ENCODE data around the gene E2F1. TPM values are rescaled to one million over a fixed set of nuclear protein-coding genes. Genes with fewer than 3 reads are reported as not detected.

E2F1 gene
- total and polyA plus RNA-seq, 10 donors: 2.5 to 6.9 (median 5.0) TPM

GRCh38 chr20:33731693-33732165 is 45.5 kb upstream of the E2F1 start, which contains the start of gene ZNF341:
Gene ZNF341, plus strand, starts transcription at chr20:33731996. Its CDS starts 26 bp downstream, at chr20:33732022.
- peak within 1 kb of the TSS; percentile 87 to 98 (median 95) for H3K27ac ChIP-seq
- H3K9me3 ChIP-seq: peaks cover 2 to 14% (median 11%) of the 10 kb centered on the region in 8 donors
- H3K4me3 ChIP-seq: peak within 1 kb of the TSS; percentile 44 to 77 (median 60)
- peak; percentile 49 to 81 (median 56) for TF ChIP-seq POLR2AphosphoS5 (IDR thresholded peaks at IDR 0.05)
- TF ChIP-seq CTCF (IDR thresholded peaks at IDR 0.05 in 8 of 11, conservative IDR thresholded peaks at IDR 0.05 in 3 of 11): peak; percentile 69 to 97 (median 91)
- no peak for TF ChIP-seq POLR2A (IDR thresholded peaks at IDR 0.05)
- WGBS, 5 donors: 2 to 9% (median 3%) methylated on average over 34 to 57 of the region's 57 CpGs
- intact Hi-C loops (cut with DNase I; ENCODE audit: low total_unique reads): loop anchor here (10.0 kb wide), 1 partner anchor 103 kb away; no protein-coding TSS in a partner anchor
- peaks cover 0 to 6% (median 0%) of the 10 kb centered on the region in 6 donors for H3K36me3 ChIP-seq
- H3K27me3 ChIP-seq (replicated peaks in 1 of 7): no peaks in the 10 kb centered on the region
- peak; percentile 98 for DNase-seq
- H3K4me1 ChIP-seq: peaks cover 9 to 41% (median 29%) of the 10 kb centered on the region in 6 donors

GRCh38 chr20:33730946-33731692 is 44.9 kb upstream of the E2F1 start:
- DNase-seq: no peak
- TF ChIP-seq POLR2A (IDR thresholded peaks at IDR 0.05) (no peak), POLR2AphosphoS5 (IDR thresholded peaks at IDR 0.05) (no peak), CTCF (IDR thresholded peaks at IDR 0.05 in 8 of 11, conservative IDR thresholded peaks at IDR 0.05 in 3 of 11) (no peak)
- intact Hi-C loops (cut with DNase I; ENCODE audit: low total_unique reads): loop anchor here (10.0 kb wide), 1 partner anchor 104 kb away; no protein-coding TSS in a partner anchor

GRCh38 chr20:33729101-33729500 is 42.9 kb upstream of the E2F1 start:
- Histone ChIP-seq H3K9me3 (no peaks in the 10 kb centered on the region), H3K36me3 (no peaks in the 10 kb centered on the region), H3K4me3 (no peak overlapping the region), H3K27me3 (replicated peaks in 1 of 7) (no peaks in the 10 kb centered on the region), H3K4me1 (peaks cover 6 to 37% (median 24%) of the 10 kb centered on the region in 6 donors), H3K27ac (no peak overlapping the region)
- intact Hi-C loops (cut with DNase I; ENCODE audit: low total_unique reads): no loop called here
- TF ChIP-seq POLR2AphosphoS5 (IDR thresholded peaks at IDR 0.05) (no peak), POLR2A (IDR thresholded peaks at IDR 0.05) (no peak), CTCF (IDR thresholded peaks at IDR 0.05 in 8 of 11, conservative IDR thresholded peaks at IDR 0.05 in 3 of 11) (no peak)
- 78 to 96% (median 90%) methylated on average over 4 of the region's 4 CpGs for WGBS, 5 donors
- no peak for DNase-seq

More at GRCh38 chr20:33730946-33731692, 44.9 kb upstream of the E2F1 start:
- Histone ChIP-seq H3K27ac (peak overlapping the region; percentile 87 to 98 (median 95)), H3K27me3 (replicated peaks in 1 of 7) (no peaks in the 10 kb centered on the region), H3K4me3 (peak overlapping the region; percentile 12 to 77 (median 53)), H3K4me1 (peaks cover 9 to 41% (median 29%) of the 10 kb centered on the region in 6 donors), H3K9me3 (peaks cover 0 to 8% (median 5%) of the 10 kb centered on the region in 8 donors), H3K36me3 (peaks cover 0 to under 1% (median 0%) of the 10 kb centered on the region in 6 donors)
- 80 to 82% (median 82%) methylated on average over 18 of the region's 18 CpGs for WGBS, 5 donors

GRCh38 chr20:33728463-33728862 is 42.3 kb upstream of the E2F1 start:
- TF ChIP-seq POLR2A (IDR thresholded peaks at IDR 0.05): no peak
- TF ChIP-seq CTCF (IDR thresholded peaks at IDR 0.05 in 8 of 11, conservative IDR thresholded peaks at IDR 0.05 in 3 of 11): no peak
- TF ChIP-seq POLR2AphosphoS5 (IDR thresholded peaks at IDR 0.05): no peak
- intact Hi-C loops (cut with DNase I; ENCODE audit: low total_unique reads): no loop called here

More at GRCh38 chr20:33728463-33728862, 42.3 kb upstream of the E2F1 start:
- Histone ChIP-seq H3K4me1 (peaks cover 4 to 34% (median 18%) of the 10 kb centered on the region in 6 donors), H3K4me3 (no peak overlapping the region), H3K9me3 (no peaks in the 10 kb centered on the region), H3K27ac (no peak overlapping the region), H3K36me3 (no peaks in the 10 kb centered on the region), H3K27me3 (replicated peaks in 1 of 7) (no peaks in the 10 kb centered on the region)
- 83 to 88% (median 88%) methylated on average over 2 of the region's 2 CpGs for WGBS, 5 donors
- no peak for DNase-seq

Measured in spleen (tissue), 11 donors.